ENCODE results near the gene MOSPD2. TPM values are rescaled to one million over a fixed set of nuclear protein-coding genes. Genes with fewer than 3 reads are reported as not detected.

Gene MOSPD2
- total RNA-seq, 1 donor from 2014 or later, result 8.4 TPM

GRCh38 chrX:14883826-14884225 is 10.6 kb downstream of the MOSPD2 start:
- DNase-seq (ENCODE audit: low spot score, unreplicated experiment), result no peak
- Mint-ChIP-seq H3K4me1 (ENCODE audit: low read depth) (no peaks in the 10 kb centered on the region), H3K9me3 (ENCODE audit: low read depth) (peaks cover 28% of the 10 kb centered on the region), H3K36me3 (ENCODE audit: insufficient read depth) (peaks cover 2% of the 10 kb centered on the region), H3K4me3 (ENCODE audit: low read depth) (no peak overlapping the region), H3K27me3 (no peaks in the 10 kb centered on the region), H3K27ac (no peak overlapping the region)
- no peak for TF ChIP-seq CTCF (IDR thresholded peaks at IDR 0.05; ENCODE audit: unreplicated experiment)

- H3K36me3 Mint-ChIP-seq (ENCODE audit: insufficient read depth), result peaks cover 2% of the 10 kb centered on the region
- H3K27me3 Mint-ChIP-seq, result no peaks in the 10 kb centered on the region
- H3K4me3 Mint-ChIP-seq (ENCODE audit: low read depth), result no peak overlapping the region
- H3K27ac Mint-ChIP-seq, result no peak overlapping the region
- peaks cover 1% of the 10 kb centered on the region for H3K4me1 Mint-ChIP-seq (ENCODE audit: low read depth)
- peaks cover 25% of the 10 kb centered on the region for H3K9me3 Mint-ChIP-seq (ENCODE audit: low read depth)
- no peak for TF ChIP-seq CTCF (IDR thresholded peaks at IDR 0.05; ENCODE audit: unreplicated experiment)
- no peak for DNase-seq (ENCODE audit: low spot score, unreplicated experiment)
These were observed 11.5 kb downstream of the MOSPD2 start for GRCh38 chrX:14884714-14885113.

- no peak for TF ChIP-seq CTCF (IDR thresholded peaks at IDR 0.05; ENCODE audit: unreplicated experiment)
- peaks cover 1% of the 10 kb centered on the region for H3K4me1 Mint-ChIP-seq (ENCODE audit: low read depth)
- H3K4me3 Mint-ChIP-seq (ENCODE audit: low read depth), result no peak overlapping the region
- no peak for DNase-seq (ENCODE audit: low spot score, unreplicated experiment)
- H3K9me3 Mint-ChIP-seq (ENCODE audit: low read depth), result peaks cover 25% of the 10 kb centered on the region
- no peaks in the 10 kb centered on the region for H3K27me3 Mint-ChIP-seq
- H3K36me3 Mint-ChIP-seq (ENCODE audit: insufficient read depth), result peaks cover 3% of the 10 kb centered on the region
- H3K27ac Mint-ChIP-seq, result no peak overlapping the region
These were observed 13.0 kb downstream of the MOSPD2 start for GRCh38 chrX:14886252-14886651.

GRCh38 chrX:14896273-14896672 is 23.1 kb downstream of the MOSPD2 start:
- H3K9me3 Mint-ChIP-seq (ENCODE audit: low read depth), result peaks cover 24% of the 10 kb centered on the region
- DNase-seq (ENCODE audit: low spot score, unreplicated experiment), result no peak
- H3K36me3 Mint-ChIP-seq (ENCODE audit: insufficient read depth), result peaks cover 15% of the 10 kb centered on the region
- H3K4me1 Mint-ChIP-seq (ENCODE audit: low read depth), result peaks cover 2% of the 10 kb centered on the region
- no peaks in the 10 kb centered on the region for H3K27me3 Mint-ChIP-seq
- H3K4me3 Mint-ChIP-seq (ENCODE audit: low read depth), result no peak overlapping the region
- TF ChIP-seq CTCF (IDR thresholded peaks at IDR 0.05; ENCODE audit: unreplicated experiment), result no peak
- no peak overlapping the region for H3K27ac Mint-ChIP-seq

GRCh38 chrX:14897042-14897441 is 23.8 kb downstream of the MOSPD2 start:
- Mint-ChIP-seq H3K4me3 (ENCODE audit: low read depth) (no peak overlapping the region), H3K9me3 (ENCODE audit: low read depth) (peaks cover 23% of the 10 kb centered on the region), H3K36me3 (ENCODE audit: insufficient read depth) (peaks cover 13% of the 10 kb centered on the region), H3K27ac (no peak overlapping the region), H3K27me3 (no peaks in the 10 kb centered on the region), H3K4me1 (ENCODE audit: low read depth) (peaks cover 2% of the 10 kb centered on the region)
- TF ChIP-seq CTCF (IDR thresholded peaks at IDR 0.05; ENCODE audit: unreplicated experiment), result no peak
- DNase-seq (ENCODE audit: low spot score, unreplicated experiment), result no peak
